Activated T-cell treated with anti-CD3 and anti-CD28 coated beads, Interleukin-2, amount 50 U/mL, for 1 hour (primary cell): Measurements from ENCODE around the gene WSCD2.

Source experiments
- DNase-seq: peaks from one replicate; pipeline ENCODE4 v3.0.0-alpha.2; 2020

The WSCD2 gene

DNA sequence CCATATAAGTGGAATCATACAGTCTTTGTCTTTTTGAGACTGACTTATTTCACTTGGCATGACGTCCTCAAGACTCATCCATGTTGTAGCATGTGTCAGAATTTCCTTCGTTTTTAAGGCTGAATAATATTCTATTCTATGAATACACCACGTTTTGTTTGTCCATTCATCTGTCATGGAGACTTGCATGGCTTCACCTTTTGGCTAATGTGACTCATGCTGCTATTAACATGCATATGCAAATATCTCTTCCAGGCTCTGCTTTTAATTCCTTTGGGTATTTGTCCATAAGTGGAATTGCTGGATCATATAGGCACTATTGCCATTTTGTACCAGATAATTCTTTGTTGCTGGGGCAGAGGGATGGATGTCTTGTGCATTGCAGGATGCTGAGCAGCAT is 19.6 kb upstream of the WSCD2 start:
- DNase-seq, result no peak

GRCh38 chr12:108109954-108110353 is 19.1 kb upstream of the WSCD2 start:
- DNase-seq, result no peak

DNA sequence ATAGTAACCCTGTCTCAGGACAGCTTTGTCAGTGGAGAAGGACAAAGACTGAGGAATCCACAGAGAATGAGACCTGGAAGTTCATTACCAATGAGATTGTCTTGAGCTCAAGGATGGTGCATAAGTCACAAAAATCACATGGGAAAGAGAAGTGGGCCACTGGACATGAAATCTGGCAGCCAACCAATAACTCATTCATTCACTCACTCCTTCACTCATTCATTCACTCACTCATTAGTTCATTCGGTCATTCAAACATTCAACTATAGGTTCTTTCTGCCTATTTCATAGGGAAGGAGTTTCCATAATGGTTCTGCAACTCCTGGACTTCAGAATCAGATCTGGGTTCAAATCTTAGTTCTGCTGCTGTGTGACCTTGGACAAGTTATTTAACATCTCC is 18.2 kb upstream of the WSCD2 start:
- no peak for DNase-seq

GRCh38 chr12:108112832-108113556 is 16.1 kb upstream of the WSCD2 start:
- no peak for DNase-seq

- DNase-seq, result no peak
These were observed 13.7 kb upstream of the WSCD2 start for GRCh38 chr12:108115123-108116121.

DNA sequence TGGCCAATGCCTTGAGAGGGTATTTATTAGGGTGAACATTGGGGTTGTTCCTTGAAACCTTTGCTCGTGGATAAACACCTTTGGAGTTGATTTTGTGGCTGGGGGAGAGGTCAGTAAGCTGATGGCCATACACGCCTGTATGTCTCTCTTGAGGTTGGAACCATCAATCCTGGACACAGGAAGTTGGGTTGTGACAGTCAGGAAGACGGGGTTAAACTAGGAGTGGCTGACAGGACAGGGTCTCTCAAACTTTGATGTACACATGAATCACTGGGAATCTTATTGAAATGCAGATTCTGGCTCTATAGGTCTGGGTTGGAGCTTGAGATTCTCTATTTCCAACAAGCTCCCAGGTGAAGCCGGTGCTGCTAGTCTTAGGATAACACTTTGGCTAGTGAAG is 12.8 kb upstream of the WSCD2 start:
- no peak for DNase-seq

GRCh38 chr12:108116699-108117098 is 12.4 kb upstream of the WSCD2 start:
- DNase-seq, result no peak

DNA sequence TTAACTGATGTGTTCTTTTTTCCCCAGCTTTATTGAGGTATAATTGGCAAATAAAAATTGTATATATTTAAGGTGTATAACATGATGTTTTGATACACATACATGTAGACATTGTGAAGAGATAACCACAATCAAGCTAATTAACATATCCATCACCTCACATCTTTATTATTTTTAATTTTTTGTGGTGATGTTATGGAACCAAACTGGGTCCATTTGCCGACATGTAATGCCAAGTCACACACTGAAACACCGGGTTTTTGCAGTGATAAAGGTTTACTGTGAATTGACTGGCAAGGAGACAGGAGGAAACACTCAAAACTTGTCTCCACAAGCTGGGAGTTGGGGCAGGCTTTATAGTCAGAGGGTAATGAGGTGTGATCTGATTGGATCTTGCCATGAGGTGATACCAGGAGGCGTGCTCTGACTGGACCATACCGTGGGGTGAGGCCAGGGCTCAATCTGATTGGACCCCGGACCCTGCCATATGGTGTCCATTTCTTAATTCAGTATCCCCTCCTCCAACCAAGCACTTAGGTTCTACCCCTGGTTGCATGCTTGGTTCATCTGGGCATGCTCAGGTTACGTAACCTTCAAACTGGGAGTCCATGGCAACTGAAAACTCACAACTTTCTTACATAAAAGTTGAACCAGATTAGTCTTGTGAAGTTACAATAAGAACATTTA is 11.8 kb upstream of the WSCD2 start:
- DNase-seq, result no peak

DNA sequence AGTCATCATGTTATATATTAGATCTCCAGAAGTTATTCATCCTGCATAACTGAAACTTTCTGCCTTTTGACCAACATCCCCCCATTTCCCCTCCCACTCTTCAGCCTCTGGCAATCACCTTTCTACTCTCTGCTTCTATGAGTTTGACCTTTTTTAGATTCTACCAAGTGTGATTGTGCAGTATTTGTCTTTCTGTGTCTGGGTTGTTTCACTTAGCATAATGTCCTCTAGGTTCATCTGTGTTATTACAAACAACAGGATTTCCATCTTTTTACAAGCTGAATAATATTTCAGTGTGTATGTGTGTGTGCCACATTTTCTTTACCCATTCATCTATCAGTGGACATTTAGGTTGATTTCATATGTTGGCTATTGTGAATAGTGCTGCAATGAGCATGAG is 11.2 kb upstream of the WSCD2 start:
- no peak for DNase-seq

DNA sequence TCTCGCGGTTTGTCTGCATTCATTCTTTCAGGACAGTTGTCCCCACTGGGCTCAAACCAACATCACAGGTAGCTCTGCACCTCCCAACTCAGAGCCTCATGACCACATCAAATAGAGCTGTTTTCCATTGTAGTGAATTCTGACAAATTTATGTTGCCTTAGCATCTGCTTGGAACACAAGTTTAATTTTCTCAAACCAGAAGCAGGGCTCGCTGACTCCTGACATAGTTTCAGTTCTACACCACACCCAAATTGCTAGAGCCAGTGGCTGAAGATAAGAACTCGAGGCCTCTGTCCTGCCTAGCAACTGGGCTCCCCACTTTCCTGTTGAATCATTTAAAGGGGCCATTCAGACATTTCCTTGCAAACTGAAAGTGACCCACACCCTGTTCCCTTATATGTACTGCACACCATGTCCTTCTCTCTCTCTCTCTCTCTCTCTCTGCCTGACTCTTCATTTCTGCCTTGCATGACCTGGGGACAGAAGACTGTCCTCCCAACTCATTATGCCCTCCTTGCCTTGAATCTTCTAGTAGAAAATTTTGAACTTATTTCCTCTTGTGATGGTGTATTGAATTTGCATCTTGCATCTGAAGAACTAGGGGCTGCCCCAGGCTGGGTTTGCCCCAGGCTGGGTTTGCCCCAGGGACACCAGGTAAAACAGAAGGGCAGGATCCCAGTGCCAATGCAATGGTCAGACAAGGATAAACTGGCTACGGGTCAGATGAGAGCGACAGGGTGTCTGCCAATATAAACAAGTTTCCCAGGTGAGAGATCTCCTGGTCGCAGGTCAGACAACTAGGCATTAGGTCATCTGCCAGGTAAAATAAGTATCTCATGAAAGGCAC is 9.7 kb upstream of the WSCD2 start:
- DNase-seq, result no peak

DNA sequence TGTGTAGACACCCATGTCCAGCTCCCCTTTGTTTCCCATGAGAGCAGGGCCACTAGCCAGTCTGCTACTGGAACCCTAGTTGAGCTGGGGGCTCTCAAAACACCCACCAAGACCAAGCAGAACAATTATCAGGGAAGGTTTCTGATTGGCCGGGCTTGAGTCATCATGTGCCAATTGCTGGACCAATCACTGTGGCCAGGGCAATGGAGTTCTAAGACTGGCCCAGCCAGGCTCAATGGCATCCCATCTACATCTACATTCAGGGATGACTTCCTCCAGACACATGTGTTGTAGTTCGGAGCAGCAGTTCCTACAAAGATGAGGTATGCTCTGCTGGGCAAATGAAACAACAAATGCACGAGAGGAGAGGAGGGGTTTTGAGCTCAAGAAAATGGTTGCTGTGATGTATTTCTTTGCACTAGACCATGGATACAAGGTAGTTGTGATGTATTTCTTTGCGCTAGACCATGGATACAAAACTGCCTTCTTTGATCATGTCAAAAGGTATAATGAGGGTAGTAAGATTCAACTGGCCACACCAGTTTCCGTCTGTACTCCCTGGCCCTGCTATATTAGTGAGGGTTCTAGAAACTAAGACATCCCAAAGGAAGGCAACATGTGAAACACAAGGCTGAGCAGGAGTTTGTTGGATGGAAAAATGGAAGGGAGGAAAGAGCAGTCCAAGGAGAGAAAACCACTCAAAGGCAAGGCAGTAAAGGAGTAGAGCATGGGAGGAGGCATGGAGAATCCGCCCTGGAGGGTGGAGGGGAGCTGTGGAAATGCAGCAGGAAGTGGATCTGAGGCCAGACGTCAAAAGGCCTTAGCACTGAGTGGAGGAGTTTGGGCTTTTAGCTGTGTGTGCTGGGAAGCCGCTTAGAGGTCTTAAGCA is 8.9 kb upstream of the WSCD2 start:
- no peak for DNase-seq

DNA sequence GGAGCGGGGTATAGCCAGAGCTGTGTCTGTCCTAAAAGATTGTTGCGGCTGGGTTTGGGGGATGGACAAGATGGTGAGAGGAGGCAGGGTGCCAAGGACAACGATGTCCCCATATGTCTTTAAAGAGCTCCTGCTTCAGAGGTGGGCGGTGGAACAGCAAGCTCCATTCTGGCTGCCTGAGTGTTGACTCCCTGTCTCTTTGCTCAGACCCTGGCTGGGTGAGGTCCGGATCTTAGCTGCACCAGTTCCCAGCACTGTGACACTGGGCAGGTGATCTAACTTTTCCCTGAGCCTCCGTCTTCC is 8.3 kb upstream of the WSCD2 start:
- no peak for DNase-seq

DNA sequence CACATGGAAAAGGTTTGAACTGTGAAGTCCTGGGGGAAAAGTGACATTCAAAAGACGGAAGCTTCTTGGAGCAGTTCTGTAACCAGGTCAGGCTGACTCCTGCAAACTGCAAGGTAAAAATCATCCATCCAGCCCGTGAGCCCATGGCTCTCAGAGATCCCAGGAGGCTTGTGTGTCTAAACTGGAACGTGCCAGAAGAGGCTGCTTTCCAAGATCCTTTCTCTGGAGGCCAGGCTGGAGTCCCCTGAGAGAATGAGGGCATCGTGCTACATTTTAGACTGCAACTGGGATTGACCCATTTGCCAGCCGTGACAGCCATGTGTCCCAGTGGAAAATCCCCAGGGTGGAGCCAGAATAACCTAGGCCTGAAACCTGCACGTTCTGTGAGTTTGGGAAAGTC is 7.8 kb upstream of the WSCD2 start:
- DNase-seq, result no peak

DNA sequence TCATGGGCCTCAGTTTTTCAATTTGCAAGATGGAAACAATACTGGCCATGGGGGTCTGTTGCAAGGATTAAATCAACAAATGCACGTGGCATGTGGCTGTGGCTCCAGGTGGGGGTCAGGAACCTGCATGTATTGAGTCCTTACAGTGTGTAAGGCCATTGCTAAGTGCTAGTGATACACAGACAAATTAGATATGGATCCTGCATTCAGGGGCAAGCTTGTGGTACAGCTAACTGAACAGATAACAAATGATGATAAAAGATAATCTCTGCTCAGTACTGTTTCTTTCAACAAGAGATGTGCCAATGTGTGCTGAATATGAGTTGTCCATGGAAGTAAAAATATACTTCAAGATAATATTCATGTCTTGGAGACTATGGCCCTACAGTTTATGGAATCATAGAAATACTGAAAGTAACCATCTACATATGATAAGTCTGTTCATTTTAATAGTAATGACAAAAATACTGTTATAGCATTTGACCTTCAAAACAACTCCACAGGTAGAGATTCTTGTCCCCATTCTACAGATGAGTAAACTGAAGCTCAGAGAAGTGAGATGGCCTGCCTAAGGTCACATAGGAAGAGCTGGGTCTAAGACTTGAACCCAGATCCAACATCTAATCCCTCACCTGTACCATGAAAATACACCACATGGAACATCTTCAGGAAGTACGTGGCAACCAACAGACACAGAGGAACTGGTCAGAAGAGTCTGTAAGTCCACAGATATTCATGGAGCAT is 7.2 kb upstream of the WSCD2 start:
- DNase-seq, result no peak

DNA sequence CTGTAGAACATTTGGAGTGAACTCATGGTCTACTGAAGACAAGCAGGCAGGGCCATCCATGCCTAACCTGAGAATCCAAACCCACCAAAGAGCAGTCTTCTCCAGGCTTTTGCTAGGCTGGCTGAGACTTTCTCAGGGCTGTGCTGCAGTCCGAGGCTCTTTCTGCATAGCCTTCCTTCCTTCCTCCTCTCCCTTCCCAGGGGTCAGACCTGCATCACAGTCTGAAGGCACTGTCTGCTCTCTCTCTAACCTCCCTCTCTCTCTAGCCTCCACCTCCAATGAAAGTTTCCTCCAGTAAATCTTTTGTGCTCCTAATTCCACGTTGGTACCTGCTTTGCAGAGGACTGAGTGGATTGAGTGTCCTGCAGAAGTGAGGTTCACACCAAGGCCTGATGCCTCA is 6.4 kb upstream of the WSCD2 start:
- DNase-seq, result no peak

DNA sequence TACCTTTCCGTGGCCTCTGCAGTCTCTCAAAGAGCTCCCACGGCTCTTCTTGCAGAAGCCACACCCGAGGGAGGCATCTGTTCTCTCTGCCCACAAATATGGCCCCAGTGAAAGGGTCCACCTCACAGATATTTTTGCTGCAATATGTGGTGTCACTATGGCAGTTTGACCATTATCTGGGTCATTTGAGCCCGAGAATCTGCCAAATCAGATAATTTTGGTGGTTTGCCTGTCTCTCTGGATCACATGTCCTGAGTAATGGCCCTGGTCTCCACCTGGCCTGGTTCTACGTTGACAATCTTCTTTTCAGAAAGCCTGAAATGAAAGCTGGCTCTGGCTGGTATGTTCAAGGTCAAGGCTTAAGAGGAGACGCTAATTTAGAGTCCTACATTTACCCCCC is 5.7 kb upstream of the WSCD2 start:
- DNase-seq, result no peak

DNA sequence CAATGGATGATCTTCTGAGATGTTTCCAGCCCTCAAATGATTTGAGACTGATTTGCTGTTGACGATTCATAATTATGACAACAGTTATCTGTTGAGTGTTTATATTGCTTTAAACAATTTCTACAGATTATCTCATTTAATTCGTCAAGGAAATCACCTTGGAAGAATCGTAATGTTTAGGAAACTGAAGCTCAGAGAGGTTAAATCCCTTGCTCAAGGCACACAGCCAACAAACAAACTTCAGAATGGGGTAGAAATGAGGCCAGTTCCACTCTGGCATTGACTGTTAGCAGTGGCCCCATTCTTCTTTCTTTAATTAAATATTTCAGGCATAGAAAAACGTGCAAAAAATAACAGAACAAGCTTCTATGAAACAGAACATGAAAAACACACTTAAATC is 4.0 kb upstream of the WSCD2 start:
- DNase-seq, result no peak

GRCh38 chr12:108126212-108126611 is 2.9 kb upstream of the WSCD2 start:
- DNase-seq, result no peak

GRCh38 chr12:108126990-108127501 is 2.0 kb upstream of the WSCD2 start:
- DNase-seq, result no peak

- DNase-seq, result no peak
These were observed 1.4 kb upstream of the WSCD2 start for GRCh38 chr12:108127654-108128053.
